Activated CD8-positive, alpha-beta memory T cell treated with anti-CD3 and anti-CD28 coated beads for 1 hour (primary cell): ENCODE results near the gene UBN1.
A peak's percentile ranks its signal among the peaks of the same experiment; 100 is the strongest.

ENCODE experiments used
- DNase-seq, 2 donors: peaks; one replicate each; pipeline ENCODE4 v3.0.0-alpha.2; 2020; ENCODE audit warnings: low read depth in 1 of 2; ENCODE audit errors: extremely low read depth in 1 of 2

The UBN1 gene

GRCh38 chr16:4814046-4814445 is 33.2 kb upstream of the UBN1 start:
- DNase-seq: no peak

DNA sequence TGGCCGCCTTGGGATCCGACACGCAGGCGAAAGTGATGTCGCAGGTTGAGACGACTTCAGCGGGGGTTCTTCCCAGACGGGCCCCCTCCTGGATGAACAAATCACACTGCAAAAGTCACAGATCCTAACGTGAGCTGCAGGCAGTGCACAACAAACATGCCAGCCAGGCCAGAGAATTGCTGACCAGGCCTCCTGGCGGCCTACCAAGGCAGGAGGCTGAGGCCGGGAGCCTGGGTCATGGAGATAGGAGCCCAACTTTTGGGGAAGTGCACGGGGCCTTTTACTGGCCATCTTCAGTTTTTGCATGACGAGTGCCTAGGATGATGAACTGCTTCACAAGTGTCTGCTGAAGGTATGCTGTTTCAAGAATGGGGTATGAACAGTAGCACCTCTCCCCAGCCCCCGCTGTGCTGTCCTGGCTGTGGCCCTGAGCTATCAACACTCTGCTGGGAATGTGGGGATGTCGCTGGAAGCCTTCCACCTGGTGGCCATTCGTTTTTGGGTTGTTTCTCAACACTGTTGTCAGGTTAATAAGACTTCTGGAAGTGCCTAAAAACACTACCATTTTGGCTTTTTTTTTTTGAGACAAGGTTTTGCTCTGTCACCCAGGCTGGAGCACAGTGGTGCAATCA is 32.6 kb upstream of the UBN1 start:
- no peak for DNase-seq

DNA sequence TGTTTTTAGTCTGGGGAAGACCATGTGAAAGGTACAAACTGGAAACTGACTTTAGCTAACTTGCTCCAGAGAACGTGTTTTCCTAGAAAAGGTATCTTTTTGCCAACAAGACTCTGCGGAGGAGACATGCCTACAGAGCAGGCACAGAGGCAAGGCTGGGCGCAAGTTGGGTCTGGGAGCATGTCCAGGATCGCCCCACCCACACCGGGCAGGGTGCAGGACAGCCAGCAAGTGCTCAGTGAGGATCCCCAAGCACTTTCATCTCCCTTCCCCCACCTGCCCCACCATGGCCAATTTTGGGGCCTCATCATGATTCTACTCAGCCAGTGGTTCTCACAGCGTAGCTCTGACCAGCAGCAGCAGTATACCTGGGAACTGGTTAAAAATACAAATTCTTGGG is 26.6 kb upstream of the UBN1 start:
- DNase-seq: no peak

DNA sequence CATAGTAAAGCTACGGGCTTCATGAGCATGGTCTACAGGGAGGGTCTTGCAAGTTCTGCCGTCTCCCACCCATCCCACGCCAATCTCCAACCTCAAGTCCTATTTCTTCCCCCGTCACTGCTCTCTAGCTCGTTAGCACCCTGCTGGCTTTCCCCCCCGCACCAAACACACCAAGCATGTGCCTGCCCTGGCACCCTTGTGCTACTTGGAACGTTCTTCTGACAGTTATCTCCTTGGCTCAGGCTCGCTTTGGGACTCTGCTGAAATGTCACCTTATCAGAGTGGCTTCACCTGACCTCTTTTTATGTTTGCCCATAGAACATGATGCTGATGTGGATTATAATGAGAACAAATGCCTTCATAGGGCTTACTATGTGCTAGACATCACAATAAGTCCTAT is 22.1 kb upstream of the UBN1 start:
- no peak for DNase-seq

- DNase-seq: no peak
Observed at GRCh38 chr16:4826526-4826925, 20.8 kb upstream of the UBN1 start.

DNA sequence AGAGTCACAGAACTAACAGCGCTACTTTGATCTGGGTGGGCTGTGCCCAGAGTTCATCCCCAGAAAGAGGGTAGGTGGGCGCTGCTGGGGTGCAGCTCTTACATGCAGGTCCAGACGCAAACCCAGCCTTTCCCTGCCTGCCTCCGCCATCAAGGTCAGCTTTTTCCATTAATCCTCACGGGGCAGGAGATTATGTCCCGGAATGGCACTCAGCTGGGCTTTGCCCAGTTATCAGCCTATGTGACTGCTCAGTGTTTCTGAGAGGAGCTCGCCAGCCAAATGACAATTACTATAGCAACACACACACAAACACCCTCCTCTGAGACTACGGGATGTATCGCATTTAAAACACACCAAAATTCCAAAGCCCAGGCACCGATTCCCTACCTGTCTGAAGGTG is 20.3 kb upstream of the UBN1 start:
- DNase-seq: no peak

DNA sequence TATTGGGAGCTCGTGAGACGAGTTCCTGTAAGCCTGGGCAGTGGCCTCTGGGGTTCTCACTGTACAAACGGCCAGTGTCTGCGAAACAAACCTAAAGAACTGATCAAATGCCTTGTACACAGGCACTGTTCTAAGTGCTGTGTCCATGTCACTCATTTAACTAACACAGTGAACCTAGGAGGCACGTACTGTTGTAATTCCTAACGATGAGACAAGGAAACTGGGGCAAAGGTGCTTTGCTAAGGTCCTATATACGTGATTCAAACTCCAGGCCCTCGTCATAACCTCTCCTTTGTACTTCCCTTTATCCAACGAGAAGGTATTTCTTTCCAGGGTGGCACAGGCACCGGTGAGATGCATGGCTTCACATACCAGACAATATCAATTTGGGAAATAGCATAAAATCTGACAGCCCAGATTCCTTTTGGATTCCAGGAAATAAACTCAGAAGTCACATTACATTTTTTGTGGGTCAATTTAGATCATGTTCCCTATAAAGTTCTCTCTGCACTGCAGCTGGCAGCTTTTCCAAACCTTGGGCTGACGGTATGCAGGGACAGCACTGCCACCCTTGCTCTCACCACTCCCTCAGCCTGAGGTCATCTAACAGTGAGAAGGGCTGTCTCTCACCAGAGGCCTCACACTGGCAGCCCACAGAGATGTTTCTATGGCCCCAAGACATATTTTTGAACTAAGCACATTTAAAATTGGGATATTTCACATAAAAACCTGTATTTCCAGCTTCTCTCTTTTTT is 18.5 kb upstream of the UBN1 start:
- DNase-seq: no peak

DNA sequence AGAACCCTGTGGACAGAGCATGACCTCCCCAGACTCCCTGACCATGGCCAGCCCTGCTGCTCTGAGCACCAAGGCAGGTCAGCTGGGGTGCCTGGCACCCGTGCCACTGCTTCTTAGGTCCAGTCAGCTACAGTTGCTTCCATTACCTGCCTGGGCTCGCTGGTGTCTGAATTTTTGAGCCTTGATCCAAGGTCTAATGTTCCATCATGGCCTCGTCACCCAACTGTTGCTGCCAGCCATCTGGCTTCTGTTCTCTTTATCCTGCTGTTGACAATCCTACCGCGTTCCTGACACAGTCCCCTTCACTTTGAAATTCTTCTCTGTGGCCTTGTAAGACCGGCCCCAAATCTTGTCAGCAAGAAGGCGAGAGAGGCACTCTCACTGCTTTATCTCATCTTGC is 16.9 kb upstream of the UBN1 start:
- no peak for DNase-seq

DNA sequence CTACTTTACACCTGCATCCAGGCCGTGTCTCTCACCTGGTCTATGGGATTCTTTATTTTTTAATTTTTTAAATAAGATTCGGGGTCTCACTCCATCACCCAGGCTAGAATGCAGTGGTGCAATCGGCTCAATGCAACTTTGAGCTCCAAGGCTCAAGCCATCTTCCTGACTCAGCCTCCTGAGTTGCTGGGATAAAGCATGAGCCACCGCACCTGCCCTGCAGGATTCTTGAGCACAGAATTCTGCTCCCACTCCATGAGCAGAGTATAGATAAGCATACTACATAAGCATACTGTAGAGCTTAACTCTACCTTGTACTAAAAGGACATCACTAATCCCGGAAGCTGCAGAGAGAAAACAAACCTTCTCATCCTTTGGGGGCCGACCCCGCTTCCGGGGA is 15.7 kb upstream of the UBN1 start:
- DNase-seq: no peak

- no peak for DNase-seq
Observed at GRCh38 chr16:4832698-4833343, 14.5 kb upstream of the UBN1 start.

- DNase-seq: no peak
Observed at GRCh38 chr16:4833584-4833983, 13.7 kb upstream of the UBN1 start.

DNA sequence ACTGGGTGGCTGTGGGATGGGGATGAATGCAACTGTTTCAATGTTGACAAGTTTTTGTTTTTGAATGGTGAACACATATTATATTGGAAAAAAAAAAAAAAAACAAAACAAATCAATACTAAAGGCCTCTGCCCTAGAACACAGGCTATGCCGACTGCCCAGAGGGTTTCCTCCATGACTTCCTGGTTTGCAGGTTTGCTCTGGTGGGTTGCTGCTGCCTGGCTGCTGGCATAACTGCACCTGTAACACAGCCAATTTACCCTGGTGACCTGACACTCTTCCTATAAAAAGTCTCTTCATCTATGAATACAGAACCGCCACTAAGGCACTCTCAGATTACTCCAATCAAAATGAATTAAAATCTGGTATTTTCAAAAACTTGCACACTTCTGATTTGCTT is 10.6 kb upstream of the UBN1 start:
- no peak for DNase-seq

DNA sequence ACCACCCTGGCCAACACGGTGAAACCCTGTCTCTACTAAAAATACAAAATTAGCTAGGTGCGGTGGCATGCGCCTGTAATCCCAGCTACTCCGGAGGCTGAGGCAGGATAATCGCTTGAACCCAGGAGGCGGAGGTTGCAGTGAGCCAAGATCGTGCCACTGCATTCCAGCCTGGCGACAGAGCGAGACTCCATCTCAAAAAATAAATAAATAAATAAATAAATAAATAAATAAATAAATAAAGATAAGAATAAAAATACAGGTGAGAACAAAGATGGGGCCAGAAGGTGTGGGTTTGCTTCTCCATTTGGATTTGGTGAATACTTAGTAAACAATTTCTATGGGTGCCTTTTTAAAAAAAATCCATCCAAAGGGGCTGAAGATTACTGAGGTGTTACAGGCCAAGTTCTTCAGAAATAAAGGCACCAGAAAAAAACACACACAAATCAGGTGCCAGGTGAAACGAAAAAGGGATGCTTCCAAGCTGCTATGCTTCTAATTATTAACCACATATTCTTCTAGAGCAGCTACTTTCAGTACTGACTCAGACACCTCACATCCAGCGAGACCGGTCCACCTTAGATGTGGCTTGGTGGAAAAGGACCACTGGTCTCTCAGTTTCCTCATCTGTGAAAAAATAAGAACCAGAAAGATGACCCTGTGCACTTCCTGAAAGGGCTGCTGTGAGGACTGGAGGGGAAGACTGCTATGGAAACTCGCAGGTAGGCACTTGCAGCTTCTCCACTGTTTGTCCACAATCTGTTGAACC is 9.4 kb upstream of the UBN1 start:
- no peak for DNase-seq

GRCh38 chr16:4839942-4840341 is 7.3 kb upstream of the UBN1 start:
- no peak for DNase-seq

DNA sequence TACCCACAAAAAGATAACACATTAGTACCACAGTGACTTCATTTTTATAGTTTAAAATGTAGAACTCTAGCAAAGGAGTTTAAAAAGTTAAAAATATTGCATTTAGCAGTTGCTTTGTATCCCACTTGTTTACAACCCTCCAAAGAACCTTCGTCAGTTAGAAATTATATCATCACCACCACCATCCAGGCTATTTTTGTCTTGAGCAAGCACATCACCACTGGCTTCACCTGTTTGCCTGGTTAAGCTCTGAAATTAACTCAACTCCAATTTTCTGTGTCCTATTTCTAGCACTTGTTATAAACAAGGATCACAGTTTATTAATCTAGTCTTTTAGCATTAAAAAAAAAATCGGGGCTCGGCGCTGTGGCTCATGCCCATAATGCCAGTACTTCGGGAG is 6.3 kb upstream of the UBN1 start:
- DNase-seq: no peak

DNA sequence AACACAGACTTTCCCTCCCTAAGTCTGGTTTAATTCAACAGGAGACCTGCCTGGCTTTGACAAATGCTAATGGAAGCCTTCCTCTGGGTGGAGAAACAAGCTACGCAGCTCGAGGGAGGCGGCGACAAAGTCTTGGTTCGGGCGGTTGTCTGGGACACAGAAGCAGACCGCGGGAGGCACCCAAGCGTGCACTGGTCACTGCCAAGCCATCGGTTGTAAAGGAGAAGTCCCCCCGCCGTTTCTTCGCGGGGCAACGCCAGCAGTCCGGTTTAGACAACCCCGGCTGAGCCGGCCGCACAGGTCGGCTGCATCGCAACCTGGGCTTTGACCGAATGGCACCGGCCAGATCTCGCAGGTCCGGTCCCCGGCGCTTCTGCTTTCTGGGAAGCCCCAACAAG is 779 bp upstream of the UBN1 start:
- DNase-seq: peak in 1 of 2 donors; percentile 2

DNA sequence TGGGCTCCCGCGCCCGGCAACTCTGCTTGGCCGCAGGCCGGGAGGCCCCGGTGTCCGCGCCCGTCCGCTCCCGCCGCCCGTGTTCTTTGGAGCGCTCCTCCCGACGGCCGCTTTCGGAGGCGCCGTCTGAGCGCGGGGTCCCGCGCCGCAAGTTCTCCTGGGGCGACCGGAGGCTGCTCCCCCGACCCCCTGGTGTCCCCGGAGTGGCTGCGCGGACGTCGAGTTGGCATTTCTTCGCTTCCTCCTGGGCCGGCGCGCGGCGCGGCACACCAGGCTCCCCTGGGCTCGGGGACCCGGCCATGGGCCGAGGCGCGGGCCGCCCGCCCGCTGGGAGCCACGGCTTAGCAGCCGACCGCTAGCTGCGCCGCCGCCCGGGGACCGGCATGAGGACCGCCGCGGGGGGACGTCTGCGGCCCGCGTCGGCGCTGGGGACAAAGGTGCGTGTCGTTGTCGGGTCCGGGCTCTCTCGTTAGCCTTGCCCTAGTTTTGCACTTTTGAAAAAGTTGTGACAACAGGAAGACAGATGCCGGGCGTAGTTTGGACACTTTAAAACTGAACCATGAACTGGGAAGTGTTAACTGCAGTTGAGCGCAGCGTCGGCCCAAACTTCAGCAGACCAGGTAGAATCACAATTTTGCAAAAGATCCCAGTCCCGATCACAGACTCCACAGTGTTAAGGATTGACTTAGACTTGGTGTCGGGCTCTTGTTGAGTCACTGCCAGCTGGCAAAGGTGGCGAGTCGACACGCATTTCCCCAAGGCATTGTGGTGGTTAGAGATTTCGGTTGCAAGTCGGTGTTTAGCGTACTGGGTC is 700 bp downstream of the UBN1 start:
- peak in 1 of 2 donors; percentile 14 for DNase-seq

- DNase-seq: no peak
Observed at GRCh38 chr16:4850211-4850610, 2.9 kb downstream of the UBN1 start.

- no peak for DNase-seq
Observed at GRCh38 chr16:4852221-4852872, 5.1 kb downstream of the UBN1 start.

GRCh38 chr16:4855371-4855770 is 8.1 kb downstream of the UBN1 start:
- no peak for DNase-seq
